Adrenal gland (tissue), 12 donors: ENCODE data around the gene SORBS2. TPM values are rescaled to one million over a fixed set of nuclear protein-coding genes. Genes with fewer than 3 reads are reported as not detected.

Experiments
- DNase-seq, 7 donors: peaks; one replicate each; pipeline ENCODE4 v3.0.0-alpha.2; 2019 to 2020
- H3K27ac ChIP-seq, 5 donors: fragments of 200-600 bp; sonication (generic) in 4 of 5; 1 replicate in 3 of 5; 2 replicates in 2 of 5; pipeline versions ENCODE4 v1.5.1 to v1.8.0; 2016 to 2020; ENCODE audit warnings: mild to moderate bottlenecking in 1 of 5
- H3K27me3 ChIP-seq: fragments of 200-600 bp; 2 replicates; pipeline ENCODE4 v1.8.0; 2021
- H3K36me3 ChIP-seq, 2 donors: fragments of 200-600 bp; replicated peaks in 1 of 2; 1 replicate in 1 of 2; 2 replicates in 1 of 2; pipeline versions ENCODE4 v1.5.1 to v1.8.0; 2018 to 2022
- H3K4me1 ChIP-seq, 2 donors: fragments of 200-600 bp; replicated peaks in 1 of 2; 1 replicate in 1 of 2; 2 replicates in 1 of 2; pipeline versions ENCODE4 v1.5.1 to v1.8.0; 2018 to 2021
- H3K4me3 ChIP-seq, 4 donors: fragments of 200-600 bp; sonication (generic) in 3 of 4; one replicate each; pipeline ENCODE4 v1.5.1; 2016 to 2018
- H3K9me3 ChIP-seq, 3 donors: fragments of 200-600 bp; sonication (generic) in 1 of 3; replicated peaks in 1 of 3; 1 replicate in 2 of 3; 2 replicates in 1 of 3; pipeline versions ENCODE4 v1.5.1 to v1.8.0; 2016 to 2021
- POLR2A ChIP-seq, 2 donors: fragments of 450-650 bp; IDR thresholded peaks; one replicate each; pipeline ENCODE4 v1.6.1; 2017; ENCODE audit warnings: antibody characterized with exemption in 2 of 2, mild to moderate bottlenecking in 2 of 2, moderate library complexity in 1 of 2
- WGBS, 4 donors: extraction: QIAGEN DNeasy Blood & Tissue Kit in 2 of 4; methylation state at CpG; one replicate each; pipeline versions ENCODE4 v1.1.5 to v1.1.7; 2013 to 2017; 5-methylcytosine and 5-hydroxymethylcytosine counted together
- intact Hi-C, 2 donors: fragments of 100-400 bp; cut with DNase I; formaldehyde crosslinking; loops; one replicate each; pipeline versions ENCODE4 v1.14.1 to v1.15.0; 2022 to 2023
- polyA plus RNA-seq, 3 donors: library from polyadenylated mRNA; stranded (reverse); fragments of 200-250 nt in 2 of 3; fragments of 350-450 nt in 1 of 3; fragmentation: Illumina TruSeq in 1 of 3; extraction: RNeasy Lipid Tissue Mini Kit (QIAGEN cat#74804) in 1 of 3; gene quantifications; one replicate each; pipeline ENCODE4 v1.2.3, GENCODE V29; 2013 to 2014
- total RNA-seq, 9 donors: library from RNA; depleted of rRNA in 4 of 9; stranded (reverse); fragments of >200 nt in 4 of 9; fragments of 120-200 nt in 1 of 9; fragmentation: NEBNext Ultra II Directional in 1 of 9; extraction: Animal tissue kit (Norgen Biotek cat#: 25700) in 1 of 9; gene quantifications; one replicate each; pipeline versions ENCODE4 v1.1.0 to v1.2.4, GENCODE V29; 2013 to 2023
- TF ChIP-seq, protein P1 (sequence below), 6 experiments: fragments of 450-650 bp in 4 of 6; fragments of 200-600 bp in 2 of 6; sonication (generic) in 1 of 6; IDR thresholded peaks; 1 replicate in 5 of 6; 2 replicates in 1 of 6; pipeline versions ENCODE4 v1.5.1 to v1.8.0; 2016 to 2021; ENCODE audit warnings: antibody characterized with exemption in 6 of 6, mild to moderate bottlenecking in 2 of 6, moderate library complexity in 1 of 6
- donor health status: healthy with polysubstance abuse.
- donor health status: Bipolar disorder and iron deficiency.
- donor health status: DM: yes; HTN: yes; CAD: no.
- donor health status: DM: no; HTN: no; CAD: no.
- donor health status: DM: no; HTN: no; CAD: no.
- donor health status: DM: yes; HTN: yes; CAD: no.

The SORBS2 gene
- total and polyA plus RNA-seq, 12 donors, result 126 to 875 (median 582) TPM

DNA sequence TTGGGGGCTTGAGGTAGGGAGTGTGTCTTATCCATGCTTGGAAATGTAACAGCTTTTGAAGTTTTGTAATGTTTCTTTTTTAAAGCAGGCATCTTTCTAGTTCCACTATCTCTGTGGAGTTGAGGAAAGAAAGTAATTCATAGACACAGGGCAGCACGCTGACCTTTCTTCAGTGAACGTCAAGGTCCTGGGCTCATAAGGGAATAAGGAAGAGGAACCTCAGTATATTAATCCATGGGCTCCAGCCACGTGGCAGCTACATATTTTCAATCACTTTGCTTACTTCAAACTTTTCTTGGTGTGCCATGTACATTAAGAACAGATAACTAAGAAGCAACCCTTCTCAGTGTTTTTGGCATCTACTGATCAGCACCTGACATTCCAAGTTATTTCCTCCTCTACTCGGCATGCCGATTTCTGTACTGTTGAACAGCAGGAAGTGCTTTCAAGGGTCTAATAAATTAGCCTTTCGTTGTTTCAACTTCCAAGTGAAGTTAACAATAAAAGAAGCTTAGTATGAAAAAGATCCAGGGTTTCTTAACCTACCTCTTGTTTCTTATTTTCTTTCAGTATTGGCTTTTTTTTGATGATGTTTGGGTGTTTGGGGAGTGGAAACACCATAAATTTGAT, 88.2 kb downstream of the SORBS2 start:
- Histone ChIP-seq H3K4me1 (peaks cover 56 to 90% of the 10 kb centered on the region in 2 donors), H3K36me3 (no peaks in the 10 kb centered on the region), H3K4me3 (no peak overlapping the region), H3K27me3 (no peaks in the 10 kb centered on the region), H3K9me3 (peaks cover 0 to 4% (median 0%) of the 10 kb centered on the region in 3 donors), H3K27ac (peak overlapping the region; percentile 23 to 90 (median 67))
- no peak for TF ChIP-seq POLR2A (IDR thresholded peaks at IDR 0.05)
- TF ChIP-seq, protein P1, sequence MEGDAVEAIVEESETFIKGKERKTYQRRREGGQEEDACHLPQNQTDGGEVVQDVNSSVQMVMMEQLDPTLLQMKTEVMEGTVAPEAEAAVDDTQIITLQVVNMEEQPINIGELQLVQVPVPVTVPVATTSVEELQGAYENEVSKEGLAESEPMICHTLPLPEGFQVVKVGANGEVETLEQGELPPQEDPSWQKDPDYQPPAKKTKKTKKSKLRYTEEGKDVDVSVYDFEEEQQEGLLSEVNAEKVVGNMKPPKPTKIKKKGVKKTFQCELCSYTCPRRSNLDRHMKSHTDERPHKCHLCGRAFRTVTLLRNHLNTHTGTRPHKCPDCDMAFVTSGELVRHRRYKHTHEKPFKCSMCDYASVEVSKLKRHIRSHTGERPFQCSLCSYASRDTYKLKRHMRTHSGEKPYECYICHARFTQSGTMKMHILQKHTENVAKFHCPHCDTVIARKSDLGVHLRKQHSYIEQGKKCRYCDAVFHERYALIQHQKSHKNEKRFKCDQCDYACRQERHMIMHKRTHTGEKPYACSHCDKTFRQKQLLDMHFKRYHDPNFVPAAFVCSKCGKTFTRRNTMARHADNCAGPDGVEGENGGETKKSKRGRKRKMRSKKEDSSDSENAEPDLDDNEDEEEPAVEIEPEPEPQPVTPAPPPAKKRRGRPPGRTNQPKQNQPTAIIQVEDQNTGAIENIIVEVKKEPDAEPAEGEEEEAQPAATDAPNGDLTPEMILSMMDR (IDR thresholded peaks at IDR 0.05), result no peak
- WGBS, 4 donors, result 10 to 16% (median 11%) methylated on average over 6 of the region's 6 CpGs
- DNase-seq, result peak in 2 of 7 donors; percentile 58 to 61
- intact Hi-C loops, result no loop called here

DNA sequence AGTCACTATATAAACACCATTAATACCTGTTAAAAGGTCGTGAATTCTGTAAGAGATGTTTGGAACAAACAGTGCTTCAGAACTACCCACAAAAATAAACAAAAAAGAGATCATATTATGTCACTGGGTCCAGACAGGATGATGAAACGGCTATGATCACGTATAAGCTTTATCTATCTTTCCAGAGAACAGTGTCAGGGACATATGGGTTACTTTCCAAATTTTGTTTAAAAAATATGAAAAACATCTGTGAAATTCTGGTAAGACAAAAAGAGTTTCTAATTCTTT, 90.0 kb downstream of the SORBS2 start:
- H3K4me1 ChIP-seq, result peaks cover 51 to 88% of the 10 kb centered on the region in 2 donors
- 15 to 27% (median 21%) methylated on average over 3 of the region's 3 CpGs for WGBS, 4 donors

DNA sequence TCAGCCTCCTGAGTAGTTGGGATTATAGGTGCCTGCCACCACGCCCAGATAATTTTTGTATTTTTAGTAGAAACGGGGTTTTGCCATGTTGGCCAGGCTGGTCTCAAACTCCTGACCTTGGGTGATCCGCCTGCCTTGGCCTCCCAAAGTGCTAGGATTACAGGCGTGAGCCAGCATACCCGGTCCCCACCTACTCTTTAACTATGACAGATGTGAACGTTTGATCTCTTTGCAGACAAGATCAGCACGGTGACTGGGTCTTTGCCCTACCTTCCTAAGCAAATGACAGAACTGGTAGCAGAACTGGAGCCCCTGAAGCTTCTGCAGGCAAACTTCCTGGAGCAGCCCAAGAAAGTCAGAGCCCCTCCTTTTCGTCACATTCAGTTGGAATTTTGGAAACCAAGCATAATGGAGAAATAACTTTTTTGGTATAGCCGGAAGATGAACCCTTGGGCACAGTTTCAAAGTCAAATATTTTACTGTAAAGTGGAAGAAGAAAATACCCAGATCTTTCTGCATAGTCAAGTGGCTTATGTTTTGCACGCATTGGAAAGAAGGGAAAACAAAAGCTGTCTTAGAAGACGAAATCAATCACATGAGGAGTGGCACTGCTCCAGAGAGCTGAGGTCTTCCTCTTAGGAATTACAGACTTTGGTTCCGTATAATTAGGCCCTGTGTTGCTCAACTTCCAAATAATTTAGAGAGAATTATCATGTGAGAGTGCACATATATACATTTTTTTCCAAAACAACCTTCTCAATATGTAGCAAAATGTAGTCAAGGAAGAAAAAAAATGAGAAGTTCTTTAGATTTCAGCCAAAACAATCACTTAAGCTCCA, 90.6 kb downstream of the SORBS2 start:
- no peaks in the 10 kb centered on the region for H3K36me3 ChIP-seq
- TF ChIP-seq, protein P1 (IDR thresholded peaks at IDR 0.05), result no peak
- TF ChIP-seq POLR2A (IDR thresholded peaks at IDR 0.05), result no peak
- no peaks in the 10 kb centered on the region for H3K27me3 ChIP-seq
- peak in 2 of 7 donors; percentile 59 to 60 for DNase-seq
- H3K27ac ChIP-seq, result peak overlapping the region; percentile 67 to 90 (median 75)
- peaks cover 46 to 88% of the 10 kb centered on the region in 2 donors for H3K4me1 ChIP-seq
- no peak overlapping the region for H3K4me3 ChIP-seq
- 18 to 29% (median 24%) methylated on average over 11 to 12 of the region's 12 CpGs for WGBS, 4 donors
- intact Hi-C loops, result no loop called here
- H3K9me3 ChIP-seq, result peaks cover 0 to 4% (median 0%) of the 10 kb centered on the region in 3 donors

More for the DNA sequence above, 90.0 kb downstream of the SORBS2 start:
- peak in 1 of 7 donors; percentile 55 for DNase-seq
- intact Hi-C loops, result no loop called here
- TF ChIP-seq, protein P1 (IDR thresholded peaks at IDR 0.05), result no peak
- peak in 1 of 2 donors; percentile 41 for TF ChIP-seq POLR2A (IDR thresholded peaks at IDR 0.05)
- H3K36me3 ChIP-seq, result no peaks in the 10 kb centered on the region
- H3K27ac ChIP-seq, result peak overlapping the region; percentile 67 to 90 (median 75)
- peaks cover 0 to 4% (median 0%) of the 10 kb centered on the region in 3 donors for H3K9me3 ChIP-seq
- H3K27me3 ChIP-seq, result no peaks in the 10 kb centered on the region
- no peak overlapping the region for H3K4me3 ChIP-seq

DNA sequence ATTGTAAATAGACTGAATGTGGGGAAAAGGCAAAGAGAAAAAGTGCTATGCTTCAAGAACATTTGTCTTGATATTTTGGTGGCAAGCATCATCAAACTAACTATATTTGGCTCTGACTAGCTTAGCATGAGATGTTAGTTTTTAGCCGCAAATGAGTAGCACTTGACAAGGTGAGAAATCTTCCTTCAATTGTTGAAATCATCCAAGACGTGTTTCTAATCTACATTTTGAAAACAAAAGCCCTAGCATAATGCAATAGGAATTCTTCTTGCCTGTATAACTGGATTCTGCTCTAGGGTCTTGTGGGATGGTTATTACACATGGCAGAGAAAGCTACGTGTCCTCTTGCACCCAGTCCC, 92.5 kb downstream of the SORBS2 start:
- DNase-seq, result no peak
- peak overlapping the region; percentile 21 to 90 (median 42) for H3K27ac ChIP-seq
- H3K27me3 ChIP-seq, result no peaks in the 10 kb centered on the region
- TF ChIP-seq POLR2A (IDR thresholded peaks at IDR 0.05), result no peak
- TF ChIP-seq, protein P1 (IDR thresholded peaks at IDR 0.05), result no peak
- H3K4me3 ChIP-seq, result no peak overlapping the region
- intact Hi-C loops, result no loop called here
- H3K9me3 ChIP-seq, result no peaks in the 10 kb centered on the region
- H3K36me3 ChIP-seq, result no peaks in the 10 kb centered on the region
- H3K4me1 ChIP-seq, result peaks cover 44 to 88% of the 10 kb centered on the region in 2 donors
- WGBS, 4 donors, result 79 to 84% (median 80%) methylated on average over 3 of the region's 3 CpGs
